Keratinocyte (primary cell): ENCODE data around the gene RIPOR2. TPM values are rescaled to one million over a fixed set of nuclear protein-coding genes. Genes with fewer than 3 reads are reported as not detected.

ENCODE experiments used
- DNase-seq: peaks from one replicate; pipeline ENCODE4 v3.0.0-alpha.2; 2011; ENCODE audit warnings: low read depth, missing footprints, low spot score
- FAIRE-seq: peaks from 2 replicates; lab custom pipeline; 2011; peaks lifted over from hg19 to GRCh38; lab: Jason Lieb, UNC
- H2AFZ ChIP-seq: 2 replicates; pipeline ENCODE4 v1.6.0; 2012; ENCODE audit warnings: low read length, control low read depth, inconsistent platforms; ENCODE audit not compliant: control insufficient read depth
- H3K27ac ChIP-seq: 2 replicates; pipeline ENCODE4 v1.5.1; 2011; ENCODE audit warnings: low read length; ENCODE audit not compliant: control insufficient read depth, insufficient read depth
- H3K27me3 ChIP-seq: 3 replicates; pipeline ENCODE4 v1.6.0; 2011; ENCODE audit warnings: low read length; ENCODE audit not compliant: control insufficient read depth, insufficient read depth; ENCODE audit errors: extremely low read depth
- H3K36me3 ChIP-seq, 2 experiments: 2 replicates in 1 of 2; 3 replicates in 1 of 2; pipeline ENCODE4 v1.5.1; 2011; ENCODE audit warnings: low read length in 2 of 2, mild to moderate bottlenecking in 1 of 2; ENCODE audit not compliant: control insufficient read depth in 2 of 2, insufficient read depth in 2 of 2; ENCODE audit errors: extremely low read depth in 1 of 2
- H3K4me1 ChIP-seq: 3 replicates; pipeline ENCODE4 v1.5.1; 2011; ENCODE audit warnings: low read length; ENCODE audit not compliant: control insufficient read depth, insufficient read depth; ENCODE audit errors: extremely low read depth
- H3K4me2 ChIP-seq: 3 replicates; pipeline ENCODE4 v1.6.0; 2011; ENCODE audit warnings: low read depth, low read length; ENCODE audit not compliant: control insufficient read depth, insufficient read depth; ENCODE audit errors: extremely low read depth
- H3K4me3 ChIP-seq, 3 experiments: fragments of 200-600 bp in 1 of 3; sonication (generic) in 1 of 3; 2 replicates in 2 of 3; 3 replicates in 1 of 3; pipeline ENCODE4 v1.5.1; 2011 to 2016; ENCODE audit warnings: low read length in 3 of 3, mild to moderate bottlenecking in 3 of 3, control low read depth in 2 of 3, inconsistent platforms in 1 of 3, low read depth in 1 of 3, mixed read lengths in 1 of 3, mixed run types in 1 of 3, moderate library complexity in 1 of 3; ENCODE audit not compliant: control insufficient read depth in 2 of 3, insufficient read depth in 2 of 3; ENCODE audit errors: extremely low read depth in 1 of 3
- H3K79me2 ChIP-seq: 2 replicates; pipeline ENCODE4 v1.6.0; 2012; ENCODE audit warnings: low read length; ENCODE audit not compliant: control insufficient read depth, insufficient read depth
- H3K9ac ChIP-seq: 3 replicates; pipeline ENCODE4 v1.6.0; 2011; ENCODE audit warnings: low read length; ENCODE audit not compliant: control insufficient read depth, insufficient read depth; ENCODE audit errors: extremely low read depth
- H3K9me1 ChIP-seq: 3 replicates; pipeline ENCODE4 v1.6.0; 2011; ENCODE audit warnings: low read length; ENCODE audit not compliant: control insufficient read depth, insufficient read depth; ENCODE audit errors: extremely low read depth
- H3K9me3 ChIP-seq: 2 replicates; pipeline ENCODE4 v1.5.1; 2012; ENCODE audit warnings: low read depth, low read length; ENCODE audit not compliant: control insufficient read depth
- H4K20me1 ChIP-seq: 3 replicates; pipeline ENCODE4 v1.6.0; 2011; ENCODE audit warnings: low read length; ENCODE audit not compliant: control insufficient read depth, insufficient read depth; ENCODE audit errors: extremely low read depth
- CTCF ChIP-seq, 3 experiments: IDR thresholded peaks in 1 of 3; conservative IDR thresholded peaks in 1 of 3; optimal IDR thresholded peaks in 1 of 3; 2 replicates in 2 of 3; 3 replicates in 1 of 3; pipeline versions ENCODE3 to v1.5.1; 2011; ENCODE audit warnings: low read length in 3 of 3, mild to moderate bottlenecking in 3 of 3, moderate library complexity in 2 of 3, control low read depth in 1 of 3, inconsistent platforms in 1 of 3; ENCODE audit not compliant: insufficient read depth in 2 of 3; ENCODE audit errors: extremely low read depth in 1 of 3
- EZH2 ChIP-seq: IDR thresholded peaks from one replicate; pipeline ENCODE4 v1.6.1; 2012; ENCODE audit warnings: inconsistent platforms, mild to moderate bottlenecking, low read length, moderate library complexity
- dilution Hi-C: fragments of 300-500 bp; cut with MboI; formaldehyde crosslinking; loops from one replicate; pipeline ENCODE4 v1.7.0; 2020; ENCODE audit warnings: low sequenced_read_pairs; ENCODE audit not compliant: extremely low pct_ligation_motif_present
- polyA plus RNA-seq, 5 experiments: library from polyadenylated mRNA; depleted of rRNA in 3 of 5; stranded (reverse) in 3 of 5; stranded (forward) in 1 of 5; unstranded in 1 of 5; fragments of >200 nt; gene quantifications; 1 replicate in 1 of 5; 2 replicates in 3 of 5; 3 replicates in 1 of 5; pipeline versions ENCODE4 v1.2.1 to v1.2.3, GENCODE V29; 2011 to 2012; ENCODE audit warnings: missing spikeins in 2 of 5, low read depth in 1 of 5, low replicate concordance in 1 of 5

The RIPOR2 gene
- polyA plus RNA-seq, 1 donor (not counting 4 experiments of a cell fraction or from before 2014, with no cell fraction given): 0.07 TPM

DNA sequence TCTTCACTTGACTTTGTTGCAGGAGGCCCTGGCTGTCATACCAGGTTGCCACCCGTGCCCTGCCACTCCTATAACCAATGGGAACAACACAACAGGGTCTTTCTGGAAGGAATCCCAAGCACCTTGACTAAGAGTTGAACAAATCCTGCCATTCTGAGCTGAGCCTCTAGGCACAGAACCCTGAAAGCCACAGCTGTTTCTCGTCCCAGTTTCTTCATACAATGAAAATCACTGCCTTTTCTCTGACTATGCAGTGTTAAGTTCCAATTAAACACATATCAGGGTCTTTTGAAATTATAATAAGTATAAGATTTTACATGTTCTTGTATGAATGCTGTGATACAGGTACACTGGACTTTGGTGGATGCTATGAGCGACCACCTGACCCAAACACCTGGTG is 54.4 kb downstream of the RIPOR2 start:
- Histone ChIP-seq H3K4me1 (no peaks in the 10 kb centered on the region), H3K9me3 (no peaks in the 10 kb centered on the region), H3K27me3 (no peaks in the 10 kb centered on the region), H2AFZ (no peak overlapping the region), H3K79me2 (no peaks in the 10 kb centered on the region), H3K9ac (no peak overlapping the region), H3K4me2 (no peak overlapping the region), H3K27ac (no peak overlapping the region), H3K9me1 (no peaks in the 10 kb centered on the region), H3K4me3 (no peak overlapping the region), H3K36me3 (no peaks in the 10 kb centered on the region), H4K20me1 (no peaks in the 10 kb centered on the region)
- FAIRE-seq (no peak), DNase-seq (no peak)
- TF ChIP-seq EZH2 (no peak), CTCF (optimal IDR thresholded peaks at IDR 0.05 in 1 of 3, IDR thresholded peaks at IDR 0.05 in 1 of 3, conservative IDR thresholded peaks at IDR 0.05 in 1 of 3; ENCODE audit: extremely low read depth in 1 of 3, insufficient read depth in 2 of 3, low read length in 3 of 3) (no peak)
- dilution Hi-C loops: no loop called here

DNA sequence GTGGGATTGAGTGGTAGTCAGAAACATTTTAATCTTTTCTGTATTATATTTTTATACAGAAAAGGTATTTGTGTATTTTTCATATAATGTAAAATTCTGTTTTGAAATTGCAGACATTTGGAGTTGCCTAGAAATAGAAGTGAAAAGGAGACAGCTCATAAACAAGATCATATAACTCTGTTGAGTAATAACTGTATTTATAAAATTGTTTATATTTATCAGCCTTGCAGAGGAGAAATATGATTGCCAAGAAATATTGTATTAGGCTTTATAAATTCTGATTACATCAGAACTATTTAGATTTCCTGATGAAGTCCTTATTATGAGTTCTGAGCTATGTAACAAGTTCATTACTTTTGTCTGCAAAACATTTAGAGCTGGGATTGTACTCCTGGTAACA is 55.3 kb downstream of the RIPOR2 start:
- Histone ChIP-seq H3K4me2 (no peak overlapping the region), H2AFZ (no peak overlapping the region), H4K20me1 (no peaks in the 10 kb centered on the region), H3K36me3 (no peaks in the 10 kb centered on the region), H3K27me3 (no peaks in the 10 kb centered on the region), H3K9ac (no peak overlapping the region), H3K9me1 (no peaks in the 10 kb centered on the region), H3K9me3 (no peaks in the 10 kb centered on the region), H3K27ac (no peak overlapping the region), H3K4me3 (no peak overlapping the region), H3K4me1 (no peaks in the 10 kb centered on the region), H3K79me2 (no peaks in the 10 kb centered on the region)
- dilution Hi-C loops: no loop called here
- no peak for DNase-seq
- no peak for FAIRE-seq
- TF ChIP-seq EZH2: no peak
- no peak for TF ChIP-seq CTCF (optimal IDR thresholded peaks at IDR 0.05 in 1 of 3, IDR thresholded peaks at IDR 0.05 in 1 of 3, conservative IDR thresholded peaks at IDR 0.05 in 1 of 3; ENCODE audit: extremely low read depth in 1 of 3, insufficient read depth in 2 of 3, low read length in 3 of 3)
